22Rv1 (cell line): ENCODE data around the gene MDM2.
"Not testable (repeated sequence)": the region's sequence is repeated elsewhere in the genome, so short reads cannot be mapped to it uniquely, and the experiment has no call there.

Source experiments
- H3K27ac ChIP-seq: fragments of 450-650 bp; 2 replicates; pipeline ENCODE4 v1.5.1; 2017
- CTCF ChIP-seq: fragments of 450-650 bp; IDR thresholded peaks from 2 replicates; pipeline ENCODE4 v1.5.1; 2017; ENCODE audit warnings: mild to moderate bottlenecking
- ZFX ChIP-seq: fragments of 450-650 bp; IDR thresholded peaks from 2 replicates; pipeline ENCODE4 v1.6.1; 2017; ENCODE audit warnings: antibody characterized with exemption, borderline replicate concordance

The MDM2 gene

GRCh38 chr12:68798882-68799234 lies 9.1 kb upstream of the MDM2 start:
- no peak overlapping the region for H3K27ac ChIP-seq
- TF ChIP-seq ZFX (no peak), CTCF (no peak)

- no peak for TF ChIP-seq CTCF
- peak overlapping the region; percentile 25; the same call in 1 of the 2 replicates for H3K27ac ChIP-seq
Observed at GRCh38 chr12:68800294-68800693, 7.7 kb upstream of the MDM2 start.

- not testable (repeated sequence) for H3K27ac ChIP-seq
Observed at GRCh38 chr12:68801124-68801523, 6.9 kb upstream of the MDM2 start.

GRCh38 chr12:68802372-68802745 lies 5.6 kb upstream of the MDM2 start:
- H3K27ac ChIP-seq, result not testable (repeated sequence)

GRCh38 chr12:68802911-68803651 lies 4.9 kb upstream of the MDM2 start:
- H3K27ac ChIP-seq, result not testable (repeated sequence)

GRCh38 chr12:68803948-68804656 lies 3.9 kb upstream of the MDM2 start:
- TF ChIP-seq CTCF (no peak), ZFX (no peak)
- H3K27ac ChIP-seq, result no peak overlapping the region

- H3K27ac ChIP-seq, result no peak overlapping the region
- TF ChIP-seq CTCF (no peak), ZFX (no peak)
Observed at GRCh38 chr12:68804657-68805591, 3.1 kb upstream of the MDM2 start.

- no peak for TF ChIP-seq ZFX
- TF ChIP-seq CTCF, result no peak
- H3K27ac ChIP-seq, result no peak overlapping the region
Observed at GRCh38 chr12:68805592-68806120, 2.3 kb upstream of the MDM2 start.
